ENCODE data around the gene TDO2. TPM values are rescaled to one million over a fixed set of nuclear protein-coding genes. Genes with fewer than 3 reads are reported as not detected.

Gene TDO2
- total and polyA plus RNA-seq, 2 of the 4 experiments (the other 2 are of a cell fraction) = 0.09 to 0.18 TPM

DNA sequence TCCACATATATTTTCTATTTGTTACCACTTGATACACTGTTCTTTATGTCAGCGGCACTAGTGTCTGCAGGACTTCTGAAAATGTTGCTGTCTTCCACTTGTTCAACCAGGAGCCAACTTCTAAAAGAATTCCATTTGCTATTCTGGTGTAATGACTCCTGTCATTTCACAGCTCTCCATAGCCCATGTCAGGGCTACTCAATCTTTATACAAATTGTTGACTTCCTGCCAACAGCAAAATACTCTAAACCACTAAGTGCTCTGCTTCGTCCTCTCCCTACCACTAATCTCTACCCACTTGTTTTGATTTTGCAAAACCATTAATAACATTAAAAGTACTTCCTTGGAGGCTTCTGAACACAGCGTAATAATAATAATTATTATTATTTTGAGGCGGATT is 43.0 kb downstream of the TDO2 start:
- no peaks in the 10 kb centered on the region for H3K36me3 ChIP-seq (ENCODE audit: control insufficient read depth, insufficient read depth, low read length)
- H3K9me3 ChIP-seq (ENCODE audit: control insufficient read depth, insufficient read depth, low read length) = no peaks in the 10 kb centered on the region
- dilution Hi-C loops (cut with HindIII; ENCODE audit: low sequenced_read_pairs, unreplicated experiment) = no loop called here
- H4K20me1 ChIP-seq (ENCODE audit: insufficient read depth, low read length) = no peaks in the 10 kb centered on the region
- H3K79me1 ChIP-seq (ENCODE audit: low read depth in 1 of 2, low read length in 2 of 2) = no peaks in the 10 kb centered on the region
- H3K18ac ChIP-seq (ENCODE audit: low read depth, low read length) = no peak overlapping the region
- H2AFZ ChIP-seq (replicated peaks; ENCODE audit: low read length, poor library complexity) = no peak overlapping the region
- no peak overlapping the region for H2BK20ac ChIP-seq (ENCODE audit: low read depth, low read length)
- H3K56ac ChIP-seq (ENCODE audit: extremely low read depth, insufficient read depth, low read length) = no peak overlapping the region
- H3K4me2 ChIP-seq (ENCODE audit: low read depth, low read length) = no peak overlapping the region
- no TSS peak for BruUV-seq (replicated peaks)
- intact Hi-C loops (cut with micrococcal nuclease) = no loop called here
- H4K5ac ChIP-seq (ENCODE audit: low read depth, low read length) = no peak overlapping the region
- WGBS, 2 experiments (ENCODE audit: extremely low coverage in 2 of 2, insufficient read length in 1 of 2) = 100% methylated on average over 1 of the region's 4 CpGs; no CpG with 5 or more reads in 1 of the 2 experiments
- H3K9me1 ChIP-seq (ENCODE audit: insufficient read depth, low read length) = no peaks in the 10 kb centered on the region
- H4K8ac ChIP-seq (ENCODE audit: low read depth in 2 of 2, low read length in 2 of 2) = no peak overlapping the region
- ATAC-seq (ENCODE audit: low read depth) (no peak), DNase-seq (peak; percentile 27)
- no peak overlapping the region for H3K9ac ChIP-seq (ENCODE audit: low read depth, low read length)
- no peak overlapping the region for H4K91ac ChIP-seq (ENCODE audit: insufficient read depth, low read depth, low read length)
- in situ Hi-C loops (cut with MboI; ENCODE audit: low sequenced_read_pairs) = no loop called here
- H2AK5ac ChIP-seq (ENCODE audit: low read depth, low read length) = no peak overlapping the region
- no peaks in the 10 kb centered on the region for H3K27me3 ChIP-seq (ENCODE audit: control insufficient read depth, insufficient read depth, low read length)
- POLR2A ChIA-PET (ENCODE audit: unreplicated experiment) = no interaction called here
- no peak overlapping the region for H3K14ac ChIP-seq (replicated peaks; ENCODE audit: low read depth, low read length)
- no peak overlapping the region for H3K27ac ChIP-seq (ENCODE audit: insufficient read depth, low read length)
- H2BK120ac ChIP-seq (ENCODE audit: low read depth, low read length) = no peak overlapping the region
- peaks cover 6% of the 10 kb centered on the region; the same call in 1 of the 2 replicates for H3K4me1 ChIP-seq (ENCODE audit: control insufficient read depth, insufficient read depth, low read length)
- no peak overlapping the region for H3K4ac ChIP-seq (ENCODE audit: low read depth, low read length)
- CTCF ChIA-PET = no interaction called here
- H3K23ac ChIP-seq (ENCODE audit: low read depth, low read length) = no peak overlapping the region
- H2BK5ac ChIP-seq (ENCODE audit: low read depth, low read length, poor library complexity, severe bottlenecking) = no peak overlapping the region
- TF ChIP-seq MXI1 (IDR thresholded peaks at IDR 0.05; ENCODE audit: borderline replicate concordance, low read depth, low read length) (no peak), RCOR1 (IDR thresholded peaks at IDR 0.05; ENCODE audit: insufficient replicate concordance, low read length) (no peak), SMC3 (IDR thresholded peaks at IDR 0.05; ENCODE audit: low read depth, low read length) (no peak), BHLHE40 (IDR thresholded peaks at IDR 0.05; ENCODE audit: low read depth, low read length) (no peak), RAD21 (IDR thresholded peaks at IDR 0.05; ENCODE audit: low read length) (no peak), CHD1 (IDR thresholded peaks at IDR 0.05; ENCODE audit: low read depth, low read length) (no peak), FOS (IDR thresholded peaks at IDR 0.05; ENCODE audit: low read depth, low read length) (no peak), POLR2A (IDR thresholded peaks at IDR 0.05; ENCODE audit: low read depth, low read length) (no peak), NFE2L2 (IDR thresholded peaks at IDR 0.05; ENCODE audit: low read depth, low read length) (no peak), CEBPB (IDR thresholded peaks at IDR 0.05; ENCODE audit: low read depth, low read length) (no peak), MAFK (IDR thresholded peaks at IDR 0.05; ENCODE audit: low read depth, low read length) (no peak)
- TF ChIP-seq, protein P1, sequence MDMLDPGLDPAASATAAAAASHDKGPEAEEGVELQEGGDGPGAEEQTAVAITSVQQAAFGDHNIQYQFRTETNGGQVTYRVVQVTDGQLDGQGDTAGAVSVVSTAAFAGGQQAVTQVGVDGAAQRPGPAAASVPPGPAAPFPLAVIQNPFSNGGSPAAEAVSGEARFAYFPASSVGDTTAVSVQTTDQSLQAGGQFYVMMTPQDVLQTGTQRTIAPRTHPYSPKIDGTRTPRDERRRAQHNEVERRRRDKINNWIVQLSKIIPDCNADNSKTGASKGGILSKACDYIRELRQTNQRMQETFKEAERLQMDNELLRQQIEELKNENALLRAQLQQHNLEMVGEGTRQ (IDR thresholded peaks at IDR 0.05; ENCODE audit: low read depth, low read length) = no peak
- TF ChIP-seq, protein P2, sequence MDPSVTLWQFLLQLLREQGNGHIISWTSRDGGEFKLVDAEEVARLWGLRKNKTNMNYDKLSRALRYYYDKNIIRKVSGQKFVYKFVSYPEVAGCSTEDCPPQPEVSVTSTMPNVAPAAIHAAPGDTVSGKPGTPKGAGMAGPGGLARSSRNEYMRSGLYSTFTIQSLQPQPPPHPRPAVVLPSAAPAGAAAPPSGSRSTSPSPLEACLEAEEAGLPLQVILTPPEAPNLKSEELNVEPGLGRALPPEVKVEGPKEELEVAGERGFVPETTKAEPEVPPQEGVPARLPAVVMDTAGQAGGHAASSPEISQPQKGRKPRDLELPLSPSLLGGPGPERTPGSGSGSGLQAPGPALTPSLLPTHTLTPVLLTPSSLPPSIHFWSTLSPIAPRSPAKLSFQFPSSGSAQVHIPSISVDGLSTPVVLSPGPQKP (IDR thresholded peaks at IDR 0.05; ENCODE audit: borderline replicate concordance, low read depth, low read length) = no peak
- TF ChIP-seq, protein P3, sequence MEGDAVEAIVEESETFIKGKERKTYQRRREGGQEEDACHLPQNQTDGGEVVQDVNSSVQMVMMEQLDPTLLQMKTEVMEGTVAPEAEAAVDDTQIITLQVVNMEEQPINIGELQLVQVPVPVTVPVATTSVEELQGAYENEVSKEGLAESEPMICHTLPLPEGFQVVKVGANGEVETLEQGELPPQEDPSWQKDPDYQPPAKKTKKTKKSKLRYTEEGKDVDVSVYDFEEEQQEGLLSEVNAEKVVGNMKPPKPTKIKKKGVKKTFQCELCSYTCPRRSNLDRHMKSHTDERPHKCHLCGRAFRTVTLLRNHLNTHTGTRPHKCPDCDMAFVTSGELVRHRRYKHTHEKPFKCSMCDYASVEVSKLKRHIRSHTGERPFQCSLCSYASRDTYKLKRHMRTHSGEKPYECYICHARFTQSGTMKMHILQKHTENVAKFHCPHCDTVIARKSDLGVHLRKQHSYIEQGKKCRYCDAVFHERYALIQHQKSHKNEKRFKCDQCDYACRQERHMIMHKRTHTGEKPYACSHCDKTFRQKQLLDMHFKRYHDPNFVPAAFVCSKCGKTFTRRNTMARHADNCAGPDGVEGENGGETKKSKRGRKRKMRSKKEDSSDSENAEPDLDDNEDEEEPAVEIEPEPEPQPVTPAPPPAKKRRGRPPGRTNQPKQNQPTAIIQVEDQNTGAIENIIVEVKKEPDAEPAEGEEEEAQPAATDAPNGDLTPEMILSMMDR (conservative IDR thresholded peaks at IDR 0.05; ENCODE audit: low read depth, low read length) = no peak
- H2AK9ac ChIP-seq (replicated peaks; ENCODE audit: low read depth, low read length, poor library complexity) = no peak overlapping the region
- H2BK15ac ChIP-seq (ENCODE audit: low read depth, low read length) = no peak overlapping the region
- no peak overlapping the region for H3K4me3 ChIP-seq (ENCODE audit: insufficient read depth, low read depth, low read length)

All from IMR-90 (cell line).